ENCODE data around the gene COL5A3. TPM values are rescaled to one million over a fixed set of nuclear protein-coding genes. Genes with fewer than 3 reads are reported as not detected.

COL5A3 gene
- total and polyA plus RNA-seq, 8 donors, result 4.5 to 21.9 (median 6.3) TPM

- TF ChIP-seq, protein P1, sequence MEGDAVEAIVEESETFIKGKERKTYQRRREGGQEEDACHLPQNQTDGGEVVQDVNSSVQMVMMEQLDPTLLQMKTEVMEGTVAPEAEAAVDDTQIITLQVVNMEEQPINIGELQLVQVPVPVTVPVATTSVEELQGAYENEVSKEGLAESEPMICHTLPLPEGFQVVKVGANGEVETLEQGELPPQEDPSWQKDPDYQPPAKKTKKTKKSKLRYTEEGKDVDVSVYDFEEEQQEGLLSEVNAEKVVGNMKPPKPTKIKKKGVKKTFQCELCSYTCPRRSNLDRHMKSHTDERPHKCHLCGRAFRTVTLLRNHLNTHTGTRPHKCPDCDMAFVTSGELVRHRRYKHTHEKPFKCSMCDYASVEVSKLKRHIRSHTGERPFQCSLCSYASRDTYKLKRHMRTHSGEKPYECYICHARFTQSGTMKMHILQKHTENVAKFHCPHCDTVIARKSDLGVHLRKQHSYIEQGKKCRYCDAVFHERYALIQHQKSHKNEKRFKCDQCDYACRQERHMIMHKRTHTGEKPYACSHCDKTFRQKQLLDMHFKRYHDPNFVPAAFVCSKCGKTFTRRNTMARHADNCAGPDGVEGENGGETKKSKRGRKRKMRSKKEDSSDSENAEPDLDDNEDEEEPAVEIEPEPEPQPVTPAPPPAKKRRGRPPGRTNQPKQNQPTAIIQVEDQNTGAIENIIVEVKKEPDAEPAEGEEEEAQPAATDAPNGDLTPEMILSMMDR (IDR thresholded peaks at IDR 0.05), result peak in 1 of 2 donors; percentile 48
- no peaks in the 10 kb centered on the region for H3K9me3 ChIP-seq
- no peaks in the 10 kb centered on the region for H3K36me3 ChIP-seq
- H3K4me3 ChIP-seq, result peak overlapping the region; percentile 32 to 44
- ATAC-seq, result peak; percentile 94
- peaks cover 17 to 95% of the 10 kb centered on the region in 2 donors for H3K27me3 ChIP-seq
- DNase-seq, result peak in 3 of 4 donors; percentile 66 to 90 (median 77)
- peaks cover 0 to 23% of the 10 kb centered on the region in 2 donors for H3K4me1 ChIP-seq
- intact Hi-C loops (cut with DNase I), result no loop called here
- no peak overlapping the region for H3K27ac ChIP-seq
Observed at GRCh38 chr19:9914315-9915207, 95.7 kb downstream of the COL5A3 start.

DNA sequence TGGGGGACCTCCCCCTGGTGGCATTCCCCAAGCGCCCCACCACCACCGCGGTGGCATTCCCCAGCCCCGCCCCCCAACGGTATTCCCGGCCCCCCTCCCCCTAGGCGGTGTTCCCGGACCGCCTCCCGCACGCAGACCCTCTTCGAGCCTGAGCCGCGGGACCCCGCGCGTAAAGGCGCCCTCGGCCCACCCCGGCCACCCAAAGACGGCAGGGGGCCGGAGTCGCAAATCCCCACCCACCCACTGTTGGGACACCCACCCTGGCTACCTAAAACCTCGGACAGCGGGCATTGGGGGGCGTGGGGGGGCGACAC is 96.3 kb downstream of the COL5A3 start:
- DNase-seq, result no peak
- TF ChIP-seq, protein P1 (IDR thresholded peaks at IDR 0.05), result no peak
- peaks cover 17 to 96% of the 10 kb centered on the region in 2 donors for H3K27me3 ChIP-seq
- intact Hi-C loops (cut with DNase I), result no loop called here
- H3K27ac ChIP-seq, result no peak overlapping the region
- H3K4me1 ChIP-seq, result peaks cover 0 to 23% of the 10 kb centered on the region in 2 donors
- H3K9me3 ChIP-seq, result no peaks in the 10 kb centered on the region
- peak; percentile 3 for ATAC-seq
- peak overlapping the region; percentile 32 to 44 for H3K4me3 ChIP-seq
- no peaks in the 10 kb centered on the region for H3K36me3 ChIP-seq

- ATAC-seq, result no peak
- Histone ChIP-seq H3K36me3 (no peaks in the 10 kb centered on the region), H3K4me1 (peaks cover 0 to 23% of the 10 kb centered on the region in 2 donors), H3K27ac (no peak overlapping the region), H3K4me3 (peak overlapping the region; percentile 32 to 44), H3K9me3 (no peaks in the 10 kb centered on the region), H3K27me3 (peaks cover 17 to 95% of the 10 kb centered on the region in 2 donors)
- TF ChIP-seq, protein P1 (IDR thresholded peaks at IDR 0.05), result no peak
- DNase-seq, result peak in 2 of 4 donors; percentile 16 to 75
- intact Hi-C loops (cut with DNase I), result no loop called here
Observed at GRCh38 chr19:9913237-9914000, 96.9 kb downstream of the COL5A3 start.

- TF ChIP-seq, protein P1 (IDR thresholded peaks at IDR 0.05), result no peak
- Histone ChIP-seq H3K36me3 (no peaks in the 10 kb centered on the region), H3K9me3 (no peaks in the 10 kb centered on the region), H3K27ac (no peak overlapping the region), H3K4me3 (peak overlapping the region in 1 of 2 donors; percentile 44), H3K27me3 (peaks cover 17 to 91% of the 10 kb centered on the region in 2 donors), H3K4me1 (peaks cover 0 to 23% of the 10 kb centered on the region in 2 donors)
- intact Hi-C loops (cut with DNase I), result no loop called here
- ATAC-seq (no peak), DNase-seq (no peak)
Observed at GRCh38 chr19:9912551-9913236, 97.6 kb downstream of the COL5A3 start.

Measured in left lung (tissue), 10 donors.